BE2C (cell line): ENCODE data around the gene CAPZA2.
"Not testable (repeated sequence)": the region's sequence is repeated elsewhere in the genome, so short reads cannot be mapped to it uniquely, and the experiment has no call there.

ENCODE experiments used
- DNase-seq: peaks from one replicate; pipeline ENCODE4 v3.0.0-alpha.2; 2020
- H3K27me3 ChIP-seq: fragments of 250-450 bp; sonication (Bioruptor Pico); 2 replicates; pipeline ENCODE4 v1.5.1; 2020; ENCODE audit warnings: mild to moderate bottlenecking
- H3K36me3 ChIP-seq: fragments of 250-450 bp; sonication (Bioruptor Pico); 2 replicates; pipeline ENCODE4 v1.5.1; 2020; ENCODE audit warnings: mild to moderate bottlenecking
- H3K4me1 ChIP-seq: fragments of 250-450 bp; sonication (Bioruptor Pico); 2 replicates; pipeline ENCODE4 v1.5.1; 2020
- H3K4me3 ChIP-seq: 2 replicates; pipeline ENCODE4 v1.5.1; 2011; ENCODE audit warnings: low read depth, low read length
- H3K9me3 ChIP-seq: fragments of 250-450 bp; sonication (Bioruptor Pico); 2 replicates; pipeline ENCODE4 v1.5.1; 2020
- TF ChIP-seq, protein P1 (sequence below): IDR thresholded peaks from 2 replicates; pipeline ENCODE4 v1.5.1; 2012; ENCODE audit warnings: mild to moderate bottlenecking, low read depth, low read length

The CAPZA2 gene

DNA sequence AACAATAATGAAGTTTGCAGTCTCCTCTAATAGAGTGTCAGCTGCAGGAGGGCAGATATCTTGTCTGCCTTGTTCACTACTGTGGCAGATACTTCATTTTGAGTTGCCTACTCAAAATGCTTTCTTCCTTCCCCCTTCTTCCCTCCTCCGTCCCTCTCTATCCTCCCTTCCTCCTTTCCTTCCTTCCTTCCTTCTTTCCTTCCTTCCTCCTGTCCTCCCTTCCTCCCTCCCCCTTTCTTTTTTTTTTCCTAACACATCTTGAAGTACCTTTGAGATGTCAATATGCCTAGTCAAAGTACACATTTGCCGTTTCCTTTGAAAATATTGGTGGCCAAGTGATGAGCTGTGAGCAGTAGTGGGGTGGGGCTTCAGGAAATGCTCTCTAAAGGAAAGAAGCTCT is 72.2 kb downstream of the CAPZA2 start:
- no peak for DNase-seq

GRCh38 chr7:116936844-116937243 is 74.5 kb downstream of the CAPZA2 start:
- DNase-seq, H3K9me3 ChIP-seq, H3K27me3 ChIP-seq, H3K36me3 ChIP-seq, H3K4me3 ChIP-seq, H3K4me1 ChIP-seq: not testable (repeated sequence)

More for the DNA sequence above, 72.2 kb downstream of the CAPZA2 start:
- Histone ChIP-seq H3K36me3 (no peaks in the 10 kb centered on the region), H3K9me3 (no peaks in the 10 kb centered on the region), H3K4me3 (no peak overlapping the region), H3K27me3 (no peaks in the 10 kb centered on the region; the same call in 1 of the 2 replicates), H3K4me1 (no peaks in the 10 kb centered on the region)
- TF ChIP-seq, protein P1, sequence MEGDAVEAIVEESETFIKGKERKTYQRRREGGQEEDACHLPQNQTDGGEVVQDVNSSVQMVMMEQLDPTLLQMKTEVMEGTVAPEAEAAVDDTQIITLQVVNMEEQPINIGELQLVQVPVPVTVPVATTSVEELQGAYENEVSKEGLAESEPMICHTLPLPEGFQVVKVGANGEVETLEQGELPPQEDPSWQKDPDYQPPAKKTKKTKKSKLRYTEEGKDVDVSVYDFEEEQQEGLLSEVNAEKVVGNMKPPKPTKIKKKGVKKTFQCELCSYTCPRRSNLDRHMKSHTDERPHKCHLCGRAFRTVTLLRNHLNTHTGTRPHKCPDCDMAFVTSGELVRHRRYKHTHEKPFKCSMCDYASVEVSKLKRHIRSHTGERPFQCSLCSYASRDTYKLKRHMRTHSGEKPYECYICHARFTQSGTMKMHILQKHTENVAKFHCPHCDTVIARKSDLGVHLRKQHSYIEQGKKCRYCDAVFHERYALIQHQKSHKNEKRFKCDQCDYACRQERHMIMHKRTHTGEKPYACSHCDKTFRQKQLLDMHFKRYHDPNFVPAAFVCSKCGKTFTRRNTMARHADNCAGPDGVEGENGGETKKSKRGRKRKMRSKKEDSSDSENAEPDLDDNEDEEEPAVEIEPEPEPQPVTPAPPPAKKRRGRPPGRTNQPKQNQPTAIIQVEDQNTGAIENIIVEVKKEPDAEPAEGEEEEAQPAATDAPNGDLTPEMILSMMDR: no peak

- TF ChIP-seq, protein P1: no peak
- H3K27me3 ChIP-seq: no peaks in the 10 kb centered on the region; the same call in 1 of the 2 replicates
These were observed 76.3 kb downstream of the CAPZA2 start for GRCh38 chr7:116938678-116939077.

GRCh38 chr7:116940689-116941370 is 78.4 kb downstream of the CAPZA2 start:
- Histone ChIP-seq H3K9me3 (no peaks in the 10 kb centered on the region), H3K36me3 (no peaks in the 10 kb centered on the region), H3K4me1 (no peaks in the 10 kb centered on the region), H3K27me3 (no peaks in the 10 kb centered on the region; the same call in 1 of the 2 replicates), H3K4me3 (no peak overlapping the region)
- no peak for DNase-seq
- TF ChIP-seq, protein P1: no peak

More at GRCh38 chr7:116938678-116939077, 76.3 kb downstream of the CAPZA2 start:
- Histone ChIP-seq H3K9me3 (no peaks in the 10 kb centered on the region), H3K4me1 (no peaks in the 10 kb centered on the region), H3K36me3 (no peaks in the 10 kb centered on the region), H3K4me3 (no peak overlapping the region)
- no peak for DNase-seq

GRCh38 chr7:116942504-116942903 is 80.1 kb downstream of the CAPZA2 start:
- no peaks in the 10 kb centered on the region for H3K4me1 ChIP-seq
- no peaks in the 10 kb centered on the region for H3K9me3 ChIP-seq
- TF ChIP-seq, protein P1: no peak
- no peaks in the 10 kb centered on the region for H3K36me3 ChIP-seq
- no peaks in the 10 kb centered on the region for H3K27me3 ChIP-seq
- no peak for DNase-seq
- H3K4me3 ChIP-seq: no peak overlapping the region

DNA sequence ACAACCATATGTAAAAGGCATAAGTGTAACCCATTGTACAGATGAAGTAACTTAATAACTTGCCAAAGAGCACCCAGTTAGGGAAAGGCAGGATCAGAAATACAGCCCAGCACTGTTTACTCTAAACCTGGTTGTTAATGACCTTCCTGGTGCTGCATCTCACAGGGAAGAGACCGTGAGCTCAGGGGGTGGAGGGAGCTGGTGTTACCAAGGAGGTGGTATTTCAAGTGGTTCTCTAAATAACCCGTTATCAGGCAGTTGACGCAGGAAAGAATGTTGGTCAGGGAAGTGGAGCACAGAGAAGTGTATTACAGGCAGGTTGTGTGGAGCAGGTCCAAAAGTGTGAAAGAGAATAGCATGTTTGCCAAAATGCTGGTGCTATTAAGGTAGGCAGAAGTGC is 86.5 kb downstream of the CAPZA2 start:
- no peaks in the 10 kb centered on the region for H3K9me3 ChIP-seq
- H3K4me1 ChIP-seq: no peaks in the 10 kb centered on the region
- no peak overlapping the region for H3K4me3 ChIP-seq
- H3K27me3 ChIP-seq: no peaks in the 10 kb centered on the region
- H3K36me3 ChIP-seq: no peaks in the 10 kb centered on the region
- DNase-seq: no peak
- TF ChIP-seq, protein P1: no peak
